ENCODE data around the gene OR10H4.

DNA sequence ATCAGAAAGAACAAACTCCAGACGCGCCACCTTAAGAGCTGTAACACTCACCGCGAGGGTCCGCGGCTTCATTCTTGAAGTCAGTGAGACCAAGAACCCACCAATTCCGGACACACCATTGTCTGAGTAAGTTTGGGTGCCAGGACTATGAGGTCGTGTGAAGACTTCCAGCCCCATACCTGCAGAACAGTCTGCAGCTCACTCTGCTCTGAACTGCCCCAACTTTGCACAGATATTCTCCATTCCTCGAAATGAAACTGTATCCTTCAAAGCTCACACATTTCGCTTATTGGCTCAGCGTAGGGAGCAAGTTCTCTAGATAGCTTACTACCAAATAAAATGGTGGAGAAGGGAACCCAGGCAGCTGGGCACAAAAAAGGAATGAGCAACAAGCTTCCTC is 48.3 kb upstream of the OR10H4 start:
- TF ChIP-seq, protein P1, sequence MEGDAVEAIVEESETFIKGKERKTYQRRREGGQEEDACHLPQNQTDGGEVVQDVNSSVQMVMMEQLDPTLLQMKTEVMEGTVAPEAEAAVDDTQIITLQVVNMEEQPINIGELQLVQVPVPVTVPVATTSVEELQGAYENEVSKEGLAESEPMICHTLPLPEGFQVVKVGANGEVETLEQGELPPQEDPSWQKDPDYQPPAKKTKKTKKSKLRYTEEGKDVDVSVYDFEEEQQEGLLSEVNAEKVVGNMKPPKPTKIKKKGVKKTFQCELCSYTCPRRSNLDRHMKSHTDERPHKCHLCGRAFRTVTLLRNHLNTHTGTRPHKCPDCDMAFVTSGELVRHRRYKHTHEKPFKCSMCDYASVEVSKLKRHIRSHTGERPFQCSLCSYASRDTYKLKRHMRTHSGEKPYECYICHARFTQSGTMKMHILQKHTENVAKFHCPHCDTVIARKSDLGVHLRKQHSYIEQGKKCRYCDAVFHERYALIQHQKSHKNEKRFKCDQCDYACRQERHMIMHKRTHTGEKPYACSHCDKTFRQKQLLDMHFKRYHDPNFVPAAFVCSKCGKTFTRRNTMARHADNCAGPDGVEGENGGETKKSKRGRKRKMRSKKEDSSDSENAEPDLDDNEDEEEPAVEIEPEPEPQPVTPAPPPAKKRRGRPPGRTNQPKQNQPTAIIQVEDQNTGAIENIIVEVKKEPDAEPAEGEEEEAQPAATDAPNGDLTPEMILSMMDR (IDR thresholded peaks at IDR 0.05) = no peak
- TF ChIP-seq POLR2A (IDR thresholded peaks at IDR 0.05) = no peak
